Measurements from ENCODE around the gene ZNF513. TPM values are rescaled to one million over a fixed set of nuclear protein-coding genes. Genes with fewer than 3 reads are reported as not detected.

Gene ZNF513
- total and polyA plus RNA-seq, 2 donors from 2014 or later: 18.8 to 23.6 TPM

DNA sequence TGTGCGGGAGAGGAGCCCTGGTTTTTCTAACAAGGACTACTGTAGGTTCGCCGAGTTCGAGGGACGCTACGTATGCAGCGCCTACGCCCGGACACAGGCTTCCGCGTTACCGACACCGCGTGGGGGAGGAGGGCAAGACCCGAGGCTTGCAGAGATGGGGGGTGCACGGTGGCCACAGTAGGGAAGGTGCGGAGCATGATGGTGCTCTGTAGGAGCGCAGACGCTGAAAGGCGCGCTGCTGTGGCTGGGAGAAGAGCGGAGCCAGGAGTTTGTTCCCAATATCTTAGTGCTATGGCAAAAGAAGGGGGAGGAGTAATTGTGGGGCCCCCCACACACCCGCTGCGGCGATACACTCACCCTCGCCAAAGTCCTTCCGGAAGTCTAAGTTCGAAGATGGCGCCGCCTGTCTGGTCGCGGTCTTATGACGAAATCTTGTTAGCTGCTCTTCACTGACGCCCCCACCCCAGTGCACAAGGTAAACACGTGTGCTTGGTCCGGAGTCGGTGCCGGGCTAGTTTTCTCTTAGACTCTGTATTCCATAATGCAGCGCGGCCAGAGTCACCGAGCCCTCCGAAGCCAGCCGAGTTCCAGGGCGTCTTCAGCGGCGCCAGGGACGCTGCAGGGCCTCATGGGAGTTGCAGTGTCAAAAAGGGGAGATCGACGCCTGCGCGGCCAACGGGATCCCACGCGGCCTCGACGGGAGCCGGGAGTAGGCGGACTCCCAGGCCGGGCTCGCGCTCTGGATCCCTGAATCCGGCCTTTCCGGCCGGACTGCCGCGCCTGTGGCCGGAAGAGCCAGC, 24.0 kb downstream of the ZNF513 start, which contains the start of gene GTF3C2:
Gene GTF3C2, minus strand, starts transcription at position 383 of the 800 bp plus-strand sequence. CDS start 13,210 bp downstream, outside the sequence.
- peaks cover 0 to 10% (median 8%) of the 10 kb centered on the region in 3 donors for H3K4me1 ChIP-seq (ENCODE audit: control insufficient read depth in 2 of 3, insufficient read depth in 2 of 3, low read depth in 1 of 3, low read length in 3 of 3)

DNA sequence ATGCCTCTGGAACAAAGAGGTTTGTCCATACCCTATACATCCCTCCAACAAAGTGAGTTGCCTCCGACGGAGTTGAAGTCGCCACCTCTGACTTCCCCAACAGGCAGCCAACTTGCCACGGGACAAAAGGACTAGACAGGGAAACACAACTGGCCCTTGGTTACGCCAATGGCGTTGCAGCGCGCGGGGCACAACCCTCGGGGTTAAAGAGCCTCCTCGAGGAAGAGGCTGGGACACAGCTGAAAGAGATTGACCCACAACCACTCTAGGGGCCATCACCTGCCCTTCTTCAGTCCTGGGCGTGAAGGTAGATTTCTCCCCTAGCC, 24.5 kb downstream of the ZNF513 start:
- peaks cover 0 to 10% (median 8%) of the 10 kb centered on the region in 3 donors for H3K4me1 ChIP-seq (ENCODE audit: control insufficient read depth in 2 of 3, insufficient read depth in 2 of 3, low read depth in 1 of 3, low read length in 3 of 3)

More for the DNA sequence above, 24.0 kb downstream of the ZNF513 start, which contains the start of gene GTF3C2:
- H3K4me3 ChIP-seq (ENCODE audit: low read length in 3 of 3): peak within 1 kb of the TSS; percentile 83 to 97 (median 93)
- peak within 1 kb of the TSS; percentile 90 to 93 (median 92) for H3K9ac ChIP-seq (ENCODE audit: low read length in 3 of 3)
- FAIRE-seq (no peak), DNase-seq (peak; percentile 97 to 99 (median 98))
- H3K27ac ChIP-seq (ENCODE audit: low read depth in 2 of 2, low read length in 2 of 2): peak within 1 kb of the TSS; percentile 78 to 87
- no peaks in the 10 kb centered on the region for H3K27me3 ChIP-seq (ENCODE audit: control insufficient read depth, insufficient read depth, low read length)
- no peaks in the 10 kb centered on the region for H3K9me3 ChIP-seq (ENCODE audit: control insufficient read depth in 2 of 3, insufficient read depth in 1 of 3, low read length in 3 of 3)
- TF ChIP-seq, protein P1, sequence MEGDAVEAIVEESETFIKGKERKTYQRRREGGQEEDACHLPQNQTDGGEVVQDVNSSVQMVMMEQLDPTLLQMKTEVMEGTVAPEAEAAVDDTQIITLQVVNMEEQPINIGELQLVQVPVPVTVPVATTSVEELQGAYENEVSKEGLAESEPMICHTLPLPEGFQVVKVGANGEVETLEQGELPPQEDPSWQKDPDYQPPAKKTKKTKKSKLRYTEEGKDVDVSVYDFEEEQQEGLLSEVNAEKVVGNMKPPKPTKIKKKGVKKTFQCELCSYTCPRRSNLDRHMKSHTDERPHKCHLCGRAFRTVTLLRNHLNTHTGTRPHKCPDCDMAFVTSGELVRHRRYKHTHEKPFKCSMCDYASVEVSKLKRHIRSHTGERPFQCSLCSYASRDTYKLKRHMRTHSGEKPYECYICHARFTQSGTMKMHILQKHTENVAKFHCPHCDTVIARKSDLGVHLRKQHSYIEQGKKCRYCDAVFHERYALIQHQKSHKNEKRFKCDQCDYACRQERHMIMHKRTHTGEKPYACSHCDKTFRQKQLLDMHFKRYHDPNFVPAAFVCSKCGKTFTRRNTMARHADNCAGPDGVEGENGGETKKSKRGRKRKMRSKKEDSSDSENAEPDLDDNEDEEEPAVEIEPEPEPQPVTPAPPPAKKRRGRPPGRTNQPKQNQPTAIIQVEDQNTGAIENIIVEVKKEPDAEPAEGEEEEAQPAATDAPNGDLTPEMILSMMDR (IDR thresholded peaks at IDR 0.05; ENCODE audit: borderline replicate concordance, extremely low read depth, insufficient read depth): peak; percentile 4
- intact Hi-C loops (cut with DNase I): no loop called here
- no peaks in the 10 kb centered on the region for H3K36me3 ChIP-seq (ENCODE audit: control insufficient read depth in 2 of 3, insufficient read depth in 3 of 3, low read length in 3 of 3)

DNA sequence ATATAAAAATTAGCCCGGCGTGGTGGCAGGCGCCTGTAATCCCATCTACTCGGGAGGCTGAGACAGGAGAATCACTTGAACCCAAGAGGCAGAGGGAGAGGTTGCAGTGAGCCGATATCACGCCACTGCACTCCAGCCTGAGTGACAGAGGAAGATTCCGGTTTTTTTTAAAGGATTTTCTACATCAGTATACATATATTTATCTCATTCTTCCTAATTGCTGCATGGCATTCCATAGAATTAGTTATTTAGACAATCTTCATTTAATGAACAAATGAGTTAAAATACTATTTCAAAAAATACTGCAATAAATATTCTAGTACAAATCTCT, 26.0 kb downstream of the ZNF513 start:
- DNase-seq (no peak), FAIRE-seq (no peak)
- no peaks in the 10 kb centered on the region for H3K36me3 ChIP-seq (ENCODE audit: control insufficient read depth in 2 of 3, insufficient read depth in 3 of 3, low read length in 3 of 3)
- intact Hi-C loops (cut with DNase I): no loop called here
- TF ChIP-seq, protein P1 (IDR thresholded peaks at IDR 0.05; ENCODE audit: borderline replicate concordance, extremely low read depth, insufficient read depth): no peak
- no peaks in the 10 kb centered on the region for H3K9me3 ChIP-seq (ENCODE audit: control insufficient read depth in 2 of 3, insufficient read depth in 1 of 3, low read length in 3 of 3)
- H3K4me1 ChIP-seq (ENCODE audit: control insufficient read depth in 2 of 3, insufficient read depth in 2 of 3, low read depth in 1 of 3, low read length in 3 of 3): peaks cover 0 to 10% (median 8%) of the 10 kb centered on the region in 3 donors
- H3K9ac ChIP-seq (ENCODE audit: low read length in 3 of 3): no peak overlapping the region
- no peak overlapping the region for H3K27ac ChIP-seq (ENCODE audit: low read depth in 2 of 2, low read length in 2 of 2)
- H3K4me3 ChIP-seq (ENCODE audit: low read length in 3 of 3): no peak overlapping the region
- H3K27me3 ChIP-seq (ENCODE audit: control insufficient read depth, insufficient read depth, low read length): no peaks in the 10 kb centered on the region

More for the DNA sequence above, 24.5 kb downstream of the ZNF513 start:
- Histone ChIP-seq H3K27ac (ENCODE audit: low read depth in 2 of 2, low read length in 2 of 2) (peak overlapping the region; percentile 78 to 87), H3K27me3 (ENCODE audit: control insufficient read depth, insufficient read depth, low read length) (no peaks in the 10 kb centered on the region), H3K9ac (ENCODE audit: low read length in 3 of 3) (peak overlapping the region; percentile 63 to 93 (median 92)), H3K9me3 (ENCODE audit: control insufficient read depth in 2 of 3, insufficient read depth in 1 of 3, low read length in 3 of 3) (no peaks in the 10 kb centered on the region), H3K4me3 (ENCODE audit: low read length in 3 of 3) (peak overlapping the region; percentile 83 to 97 (median 93)), H3K36me3 (ENCODE audit: control insufficient read depth in 2 of 3, insufficient read depth in 3 of 3, low read length in 3 of 3) (no peaks in the 10 kb centered on the region)
- TF ChIP-seq, protein P1 (IDR thresholded peaks at IDR 0.05; ENCODE audit: borderline replicate concordance, extremely low read depth, insufficient read depth): no peak
- FAIRE-seq: no peak
- peak in 2 of 5 donors; percentile 51 to 79 for DNase-seq
- intact Hi-C loops (cut with DNase I): no loop called here

All from kidney (tissue), 14 donors.